Measurements from ENCODE around the gene CFAP61.

Gene CFAP61

DNA sequence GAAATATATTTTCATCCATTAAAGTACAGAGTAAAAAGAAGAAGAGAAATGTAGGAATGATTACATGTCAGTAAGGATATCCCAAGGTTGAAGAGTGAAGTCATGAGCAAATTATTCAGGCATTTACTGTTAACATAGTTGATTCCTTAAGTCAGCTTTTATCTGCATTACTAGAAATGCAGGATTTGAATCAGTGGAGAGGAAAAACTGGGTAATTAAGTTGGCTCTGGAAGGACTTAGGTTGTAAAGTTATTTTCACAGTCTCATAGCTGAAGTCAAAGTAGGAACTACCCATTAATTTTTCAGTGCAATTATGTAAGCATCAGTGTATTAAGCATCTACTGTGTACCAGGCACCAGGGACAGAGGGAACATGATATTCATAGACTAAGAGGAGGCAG is 27.4 kb upstream of the CFAP61 start:
- no peaks in the 10 kb centered on the region for H3K27me3 ChIP-seq (ENCODE audit: insufficient read depth, low read depth, severe bottlenecking)
- peaks cover 34% of the 10 kb centered on the region for H3K36me3 ChIP-seq
- no peaks in the 10 kb centered on the region for H3K9me3 ChIP-seq (ENCODE audit: severe bottlenecking)
- H3K27ac ChIP-seq: no peak overlapping the region
- H3K4me3 ChIP-seq (ENCODE audit: low read depth, low read length): no peak overlapping the region
- no peak for DNase-seq
- TF ChIP-seq, protein P1, sequence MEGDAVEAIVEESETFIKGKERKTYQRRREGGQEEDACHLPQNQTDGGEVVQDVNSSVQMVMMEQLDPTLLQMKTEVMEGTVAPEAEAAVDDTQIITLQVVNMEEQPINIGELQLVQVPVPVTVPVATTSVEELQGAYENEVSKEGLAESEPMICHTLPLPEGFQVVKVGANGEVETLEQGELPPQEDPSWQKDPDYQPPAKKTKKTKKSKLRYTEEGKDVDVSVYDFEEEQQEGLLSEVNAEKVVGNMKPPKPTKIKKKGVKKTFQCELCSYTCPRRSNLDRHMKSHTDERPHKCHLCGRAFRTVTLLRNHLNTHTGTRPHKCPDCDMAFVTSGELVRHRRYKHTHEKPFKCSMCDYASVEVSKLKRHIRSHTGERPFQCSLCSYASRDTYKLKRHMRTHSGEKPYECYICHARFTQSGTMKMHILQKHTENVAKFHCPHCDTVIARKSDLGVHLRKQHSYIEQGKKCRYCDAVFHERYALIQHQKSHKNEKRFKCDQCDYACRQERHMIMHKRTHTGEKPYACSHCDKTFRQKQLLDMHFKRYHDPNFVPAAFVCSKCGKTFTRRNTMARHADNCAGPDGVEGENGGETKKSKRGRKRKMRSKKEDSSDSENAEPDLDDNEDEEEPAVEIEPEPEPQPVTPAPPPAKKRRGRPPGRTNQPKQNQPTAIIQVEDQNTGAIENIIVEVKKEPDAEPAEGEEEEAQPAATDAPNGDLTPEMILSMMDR (IDR thresholded peaks at IDR 0.05; ENCODE audit: low read depth, low read length): no peak

DNA sequence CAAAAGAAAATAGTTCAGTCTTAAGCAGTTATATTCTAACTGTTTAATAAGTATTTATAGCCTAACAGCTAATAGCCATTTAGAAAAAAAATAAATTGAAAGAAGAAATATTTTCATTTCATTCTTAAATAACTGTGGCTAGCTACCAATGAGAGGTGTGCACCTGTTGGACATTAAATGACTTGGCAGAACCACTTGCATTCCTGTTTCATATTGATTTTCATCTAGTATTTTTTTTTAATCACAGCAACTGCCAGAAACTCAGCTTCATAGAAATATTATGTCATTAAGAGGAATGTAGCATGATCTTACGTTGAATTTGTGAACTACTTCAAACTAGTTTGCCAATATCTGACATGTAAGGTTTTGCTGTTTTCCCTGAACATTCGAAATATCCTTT is 25.0 kb upstream of the CFAP61 start:
- DNase-seq: no peak
- no peaks in the 10 kb centered on the region for H3K27me3 ChIP-seq (ENCODE audit: insufficient read depth, low read depth, severe bottlenecking)
- no peaks in the 10 kb centered on the region for H3K9me3 ChIP-seq (ENCODE audit: severe bottlenecking)
- H3K36me3 ChIP-seq: peaks cover 52% of the 10 kb centered on the region
- H3K27ac ChIP-seq: no peak overlapping the region
- TF ChIP-seq, protein P1 (IDR thresholded peaks at IDR 0.05; ENCODE audit: low read depth, low read length): no peak
- H3K4me3 ChIP-seq (ENCODE audit: low read depth, low read length): no peak overlapping the region

DNA sequence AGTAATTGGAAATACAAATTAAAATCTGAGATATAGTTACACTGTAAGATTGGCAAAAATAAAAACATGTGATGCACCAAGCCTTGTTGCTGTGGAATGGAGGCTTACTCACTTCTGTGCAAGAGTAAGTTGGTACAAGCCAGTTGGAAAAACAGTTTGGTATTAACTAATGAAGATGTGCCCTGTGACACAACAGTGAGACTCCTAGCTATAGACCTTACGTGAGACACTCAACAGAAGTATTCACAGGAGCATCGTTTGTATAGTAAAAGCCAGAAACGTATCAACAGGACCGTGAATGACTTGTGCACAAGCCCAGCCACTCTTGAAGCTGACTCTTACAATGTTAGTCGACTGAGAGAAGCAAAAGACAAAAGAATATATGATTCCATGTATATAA is 20.5 kb upstream of the CFAP61 start:
- DNase-seq: no peak
- no peaks in the 10 kb centered on the region for H3K9me3 ChIP-seq (ENCODE audit: severe bottlenecking)
- H3K4me3 ChIP-seq (ENCODE audit: low read depth, low read length): no peak overlapping the region
- H3K27me3 ChIP-seq (ENCODE audit: insufficient read depth, low read depth, severe bottlenecking): no peaks in the 10 kb centered on the region
- TF ChIP-seq, protein P1 (IDR thresholded peaks at IDR 0.05; ENCODE audit: low read depth, low read length): no peak
- no peak overlapping the region for H3K27ac ChIP-seq
- H3K36me3 ChIP-seq: peaks cover 79% of the 10 kb centered on the region

DNA sequence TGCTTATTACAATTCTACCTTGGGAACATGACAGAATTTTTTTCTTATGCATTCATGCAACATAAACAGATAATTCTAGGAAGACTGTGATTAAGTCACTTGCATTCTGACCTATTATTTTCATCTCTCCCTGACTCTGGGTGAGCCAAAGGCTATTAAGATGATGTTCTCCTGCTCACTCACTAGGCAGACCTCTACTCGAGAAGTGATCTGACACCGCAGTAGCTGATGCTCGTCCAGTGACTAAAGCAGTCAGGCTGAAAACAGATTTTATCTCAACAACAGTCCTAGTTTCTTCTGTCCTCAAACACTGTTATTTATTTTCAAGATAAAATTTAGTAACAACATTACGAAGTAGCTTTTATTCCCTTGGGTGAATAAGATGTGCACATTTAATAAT is 17.8 kb upstream of the CFAP61 start:
- Histone ChIP-seq H3K27ac (no peak overlapping the region), H3K4me3 (ENCODE audit: low read depth, low read length) (no peak overlapping the region), H3K27me3 (ENCODE audit: insufficient read depth, low read depth, severe bottlenecking) (no peaks in the 10 kb centered on the region), H3K9me3 (ENCODE audit: severe bottlenecking) (no peaks in the 10 kb centered on the region), H3K36me3 (peaks cover 83% of the 10 kb centered on the region)
- TF ChIP-seq, protein P1 (IDR thresholded peaks at IDR 0.05; ENCODE audit: low read depth, low read length): no peak
- DNase-seq: no peak

DNA sequence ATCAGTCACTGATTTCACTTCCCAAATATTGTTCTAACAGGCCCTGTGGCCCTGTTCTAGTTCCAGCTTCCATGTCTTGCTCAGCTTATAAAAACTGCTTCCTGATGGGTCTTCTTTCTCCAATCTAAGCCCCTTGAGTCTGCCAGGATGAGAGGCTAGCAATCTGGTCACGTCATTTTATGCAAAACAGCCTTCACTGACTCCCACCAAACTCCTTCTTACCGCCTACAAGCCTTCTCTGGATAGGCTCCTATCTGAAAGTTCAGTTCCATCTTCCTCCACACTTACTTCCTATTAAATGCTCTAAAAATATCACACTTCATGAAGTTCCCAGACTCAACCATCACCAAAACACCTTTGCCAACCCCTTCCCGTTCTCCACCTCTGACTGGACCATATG is 15.6 kb upstream of the CFAP61 start:
- peaks cover 84% of the 10 kb centered on the region for H3K36me3 ChIP-seq
- TF ChIP-seq, protein P1 (IDR thresholded peaks at IDR 0.05; ENCODE audit: low read depth, low read length): no peak

DNA sequence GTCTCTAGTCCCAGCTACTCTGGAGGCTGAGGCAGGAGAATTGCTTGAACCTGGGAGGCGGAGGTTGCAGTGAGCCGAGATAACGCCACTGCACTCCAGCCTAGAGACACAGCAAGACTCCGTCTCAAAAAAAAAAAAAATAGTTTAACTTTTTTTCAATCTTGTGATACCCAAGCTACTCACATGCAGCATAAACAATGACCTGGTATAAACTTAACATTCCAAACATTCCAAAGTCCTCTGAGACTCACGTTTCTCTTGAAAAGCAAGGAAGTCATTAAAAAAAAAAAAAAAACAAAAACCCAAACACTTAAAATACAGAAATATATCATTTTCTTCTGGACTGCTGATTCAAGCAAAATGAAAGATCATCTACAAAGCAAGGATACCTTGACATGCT is 14.4 kb upstream of the CFAP61 start:
- no peak for DNase-seq
- Histone ChIP-seq H3K27me3 (ENCODE audit: insufficient read depth, low read depth, severe bottlenecking) (no peaks in the 10 kb centered on the region), H3K36me3 (peaks cover 81% of the 10 kb centered on the region), H3K4me3 (ENCODE audit: low read depth, low read length) (no peak overlapping the region), H3K9me3 (ENCODE audit: severe bottlenecking) (no peaks in the 10 kb centered on the region), H3K27ac (no peak overlapping the region)
- TF ChIP-seq, protein P1 (IDR thresholded peaks at IDR 0.05; ENCODE audit: low read depth, low read length): no peak

More for the DNA sequence above, 15.6 kb upstream of the CFAP61 start:
- Histone ChIP-seq H3K27me3 (ENCODE audit: insufficient read depth, low read depth, severe bottlenecking) (no peaks in the 10 kb centered on the region), H3K4me3 (ENCODE audit: low read depth, low read length) (no peak overlapping the region), H3K9me3 (ENCODE audit: severe bottlenecking) (no peaks in the 10 kb centered on the region), H3K27ac (no peak overlapping the region)
- no peak for DNase-seq
